MV-4-11 (cell line): ENCODE measurements around the gene UEVLD.
"Not testable (repeated sequence)": the region's sequence is repeated elsewhere in the genome, so short reads cannot be mapped to it uniquely, and the experiment has no call there.

ENCODE experiments used
- DNase-seq: peaks from one replicate; lab custom pipeline; 2025; lab: John Stamatoyannopoulos, UW

UEVLD gene

DNA sequence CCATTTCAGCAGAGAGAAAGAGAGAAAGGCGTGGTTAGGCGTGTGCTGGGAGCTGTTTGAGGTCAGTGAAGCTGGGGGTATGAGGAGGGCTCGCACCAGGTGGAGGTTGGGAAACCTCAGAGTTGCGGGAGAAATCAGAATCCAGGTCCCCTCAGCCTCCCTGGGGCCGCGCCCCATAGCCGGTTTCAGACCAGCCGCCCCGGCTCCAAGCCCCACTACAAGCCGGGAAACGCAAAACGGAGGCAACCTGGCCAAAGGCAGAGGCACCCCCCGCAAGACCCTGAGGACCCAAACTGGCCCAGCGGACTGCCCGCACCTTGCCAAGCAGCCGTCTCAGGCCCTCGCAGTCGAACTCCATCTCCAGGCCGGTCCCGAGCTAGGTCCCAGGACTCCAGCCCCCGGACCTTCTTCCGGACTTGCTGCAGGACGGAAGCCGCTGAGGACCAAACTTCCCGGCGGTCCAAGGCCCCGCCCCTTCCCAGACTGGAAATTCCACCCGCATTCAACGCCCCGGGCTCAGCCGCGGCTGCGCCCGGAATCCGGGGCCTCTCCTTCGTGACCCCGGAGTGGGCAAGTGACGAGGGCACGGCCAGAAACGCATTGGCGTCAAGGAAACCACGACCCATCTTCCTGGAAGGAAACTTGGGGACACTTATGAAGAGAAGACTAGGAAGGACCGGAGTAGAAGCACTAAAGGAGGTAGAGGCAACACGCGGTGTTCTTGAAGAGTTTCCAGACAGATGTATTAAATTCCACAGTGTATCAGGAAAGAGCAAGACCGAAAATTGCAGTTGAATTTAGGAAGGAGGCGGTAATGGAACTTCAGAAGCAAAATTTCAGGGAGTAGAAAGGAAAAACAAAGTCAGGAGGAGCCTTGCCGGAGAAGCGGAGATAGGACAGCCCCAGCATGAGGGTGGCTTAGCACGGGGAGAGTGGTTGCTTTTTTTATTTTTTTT, at the start of gene UEVLD:
Gene UEVLD, minus strand, starts transcription at position 438 of the 956 bp plus-strand sequence. Its CDS starts 80 bp downstream, at position 358.
- DNase-seq: peak; percentile 73

DNA sequence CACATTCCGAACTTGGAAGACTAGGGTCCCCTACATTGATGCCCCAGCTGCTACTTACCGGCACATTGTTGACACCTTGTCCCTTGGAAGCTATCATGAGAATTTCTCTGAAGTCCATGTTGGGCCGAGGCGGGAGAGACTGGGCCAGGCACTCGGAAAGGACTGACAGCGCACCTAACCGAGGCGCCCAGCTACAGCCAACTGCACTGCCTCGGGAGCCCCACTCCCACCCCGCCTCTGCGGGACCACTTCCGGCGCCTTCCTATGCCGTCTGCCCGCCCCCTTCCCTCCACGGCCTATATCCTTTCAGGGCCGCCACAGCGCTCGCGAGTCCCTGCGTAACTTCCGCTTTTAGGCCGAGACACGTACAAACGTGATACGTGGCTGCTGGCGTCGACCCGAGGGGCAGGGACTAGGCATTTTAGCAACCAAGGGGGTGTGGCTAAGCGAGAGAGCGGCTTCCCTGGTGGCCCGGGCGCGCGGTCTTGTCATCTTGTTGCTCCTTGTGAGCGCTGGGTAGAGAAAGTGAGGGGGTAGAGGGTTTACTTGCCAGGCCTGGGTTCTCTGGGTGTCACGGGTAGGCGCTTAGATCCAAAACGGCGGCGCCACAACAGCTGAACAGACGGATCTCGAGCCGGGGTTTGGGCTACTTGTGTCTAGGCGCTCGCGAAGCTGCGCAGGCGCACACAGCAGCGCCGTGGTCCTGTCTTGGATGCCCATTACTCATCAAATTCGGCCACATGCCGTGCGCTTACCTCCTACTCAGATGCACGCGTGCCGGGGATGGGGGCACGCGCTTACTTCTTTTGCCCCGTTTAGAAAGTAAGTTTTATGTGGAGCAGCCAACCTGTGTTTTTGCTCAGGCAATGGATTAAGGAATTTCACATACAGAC, 45.9 kb upstream of the UEVLD start, which contains the start of gene SPTY2D1:
Gene SPTY2D1, minus strand, starts transcription at position 203 of the 893 bp plus-strand sequence. Its CDS starts 85 bp downstream, at position 118.
- peak; percentile 99 for DNase-seq

DNA sequence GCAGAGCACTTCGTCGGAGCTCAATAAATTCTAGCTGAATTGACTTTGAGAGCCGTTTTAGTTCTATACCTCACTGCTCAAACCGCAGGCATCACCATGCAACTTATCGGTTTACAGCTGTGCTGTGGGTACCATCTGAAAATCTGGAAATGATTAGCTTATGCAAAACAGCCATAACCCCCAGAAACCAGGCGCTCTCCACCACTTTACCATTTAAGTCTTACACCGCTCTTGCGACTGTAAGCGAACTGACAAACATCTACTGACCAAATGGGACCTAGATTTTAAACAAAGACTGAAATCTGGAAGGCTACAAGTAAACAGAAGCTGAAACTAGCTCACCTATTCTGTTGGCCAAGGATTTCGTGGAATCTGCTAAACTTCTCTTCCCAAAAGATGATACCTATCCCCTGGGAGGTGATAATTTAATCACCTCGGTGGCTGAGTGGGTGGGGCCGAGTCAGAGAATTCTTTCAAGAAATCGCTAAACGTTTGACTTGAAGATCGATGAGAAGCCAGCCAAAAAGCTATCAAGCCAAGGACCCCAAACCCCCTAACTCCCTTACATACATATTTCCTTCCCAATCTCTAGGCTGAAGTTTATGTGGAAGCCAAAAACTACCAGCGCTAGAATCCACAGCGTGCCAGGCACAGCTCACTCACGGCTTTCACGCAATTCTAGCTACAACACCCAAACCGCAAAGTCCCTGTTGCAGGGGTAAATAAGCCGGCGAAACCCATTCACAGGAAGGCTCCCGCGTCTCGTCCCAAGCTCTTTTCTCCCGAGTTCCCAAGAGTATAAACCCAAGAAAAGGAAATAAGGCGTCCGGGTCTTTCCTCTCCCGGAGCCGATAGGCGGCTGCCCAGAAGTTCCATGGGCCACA, 45.0 kb upstream of the UEVLD start:
- DNase-seq: no peak

DNA sequence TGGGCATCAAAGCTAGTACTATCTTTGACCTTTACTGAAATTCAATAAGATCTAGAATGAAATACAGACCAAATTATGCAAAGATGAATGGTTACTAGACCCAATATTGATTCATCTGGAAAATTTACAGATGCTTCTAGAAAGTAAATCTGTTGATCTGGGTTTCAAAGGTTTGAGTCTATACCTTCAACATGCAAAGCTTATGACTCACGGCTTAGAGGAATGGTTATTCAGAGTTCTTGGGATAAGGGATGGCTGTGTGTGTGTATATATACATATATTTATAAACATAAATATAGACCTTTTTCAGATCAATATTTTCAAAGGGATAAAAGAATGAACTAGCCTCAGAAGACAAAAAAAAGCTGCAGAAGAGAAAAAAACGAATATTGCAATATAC, 44.3 kb upstream of the UEVLD start:
- no peak for DNase-seq

DNA sequence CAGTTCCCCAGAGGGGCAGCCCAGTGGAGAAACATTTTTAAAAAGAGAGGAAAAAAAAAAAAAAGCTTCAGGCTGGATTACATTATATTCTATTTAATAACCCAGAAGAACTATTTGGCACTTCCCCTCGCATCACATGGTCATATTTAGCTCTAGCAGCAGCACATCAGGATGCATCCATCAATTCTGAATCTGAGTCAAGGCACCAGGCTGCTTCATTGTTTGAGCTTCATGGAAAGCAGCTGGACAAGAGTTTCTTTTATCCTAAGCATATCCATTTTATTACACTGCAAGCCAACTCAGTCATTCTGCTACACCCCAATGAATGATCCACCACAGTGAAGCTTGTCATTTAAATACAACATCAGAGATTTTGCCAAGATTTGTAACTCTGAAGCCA, 35.6 kb upstream of the UEVLD start:
- no peak for DNase-seq

DNA sequence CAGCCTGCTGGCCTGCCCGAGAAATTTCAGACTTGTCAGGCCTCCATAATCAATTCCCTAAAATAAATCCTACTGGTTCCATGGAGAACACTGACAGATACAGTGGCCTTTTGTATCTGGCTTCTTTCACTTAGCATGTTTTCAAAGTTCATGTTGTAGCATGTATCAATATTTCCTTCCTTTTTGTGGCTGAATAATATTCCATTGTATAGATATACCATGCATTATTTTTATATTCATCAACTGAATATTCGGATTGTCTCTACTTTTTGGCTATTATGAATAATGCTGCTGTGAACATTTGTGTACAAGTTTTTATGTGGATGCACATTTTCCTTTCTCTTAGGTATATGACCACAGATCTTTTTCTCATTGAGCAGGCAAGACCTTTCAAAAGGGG, 35.2 kb upstream of the UEVLD start:
- no peak for DNase-seq

DNA sequence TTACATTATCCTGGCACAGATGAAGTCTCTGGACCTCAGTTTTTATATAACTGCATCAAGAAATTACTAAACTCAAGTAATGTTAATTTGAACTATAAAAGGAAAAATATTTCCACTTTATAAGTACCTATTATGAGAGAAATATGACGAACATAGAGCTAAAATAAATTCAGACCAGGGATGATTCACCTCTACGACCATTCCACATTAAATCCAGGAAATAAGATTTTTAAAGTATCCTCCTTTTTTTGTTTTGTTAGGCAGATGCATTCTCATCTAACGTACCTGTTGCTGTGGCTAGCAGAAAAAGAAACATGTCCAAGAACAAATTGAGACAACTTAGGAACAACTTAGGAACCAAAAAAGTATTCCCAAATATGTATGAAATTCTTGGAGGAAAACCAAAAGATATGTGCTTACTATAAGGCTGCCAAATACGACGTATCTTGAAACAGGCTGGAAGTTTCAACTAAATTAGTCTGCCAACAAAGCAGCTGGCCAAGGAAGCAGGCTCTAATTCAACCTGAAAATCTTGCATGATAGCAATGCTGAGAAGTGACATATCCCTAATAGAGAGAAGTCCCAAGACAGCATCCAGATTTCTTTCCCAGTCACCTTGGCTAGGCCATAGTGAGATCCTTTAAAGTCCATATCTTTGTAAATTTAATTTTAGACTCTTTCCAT, 29.9 kb upstream of the UEVLD start:
- DNase-seq: no peak

DNA sequence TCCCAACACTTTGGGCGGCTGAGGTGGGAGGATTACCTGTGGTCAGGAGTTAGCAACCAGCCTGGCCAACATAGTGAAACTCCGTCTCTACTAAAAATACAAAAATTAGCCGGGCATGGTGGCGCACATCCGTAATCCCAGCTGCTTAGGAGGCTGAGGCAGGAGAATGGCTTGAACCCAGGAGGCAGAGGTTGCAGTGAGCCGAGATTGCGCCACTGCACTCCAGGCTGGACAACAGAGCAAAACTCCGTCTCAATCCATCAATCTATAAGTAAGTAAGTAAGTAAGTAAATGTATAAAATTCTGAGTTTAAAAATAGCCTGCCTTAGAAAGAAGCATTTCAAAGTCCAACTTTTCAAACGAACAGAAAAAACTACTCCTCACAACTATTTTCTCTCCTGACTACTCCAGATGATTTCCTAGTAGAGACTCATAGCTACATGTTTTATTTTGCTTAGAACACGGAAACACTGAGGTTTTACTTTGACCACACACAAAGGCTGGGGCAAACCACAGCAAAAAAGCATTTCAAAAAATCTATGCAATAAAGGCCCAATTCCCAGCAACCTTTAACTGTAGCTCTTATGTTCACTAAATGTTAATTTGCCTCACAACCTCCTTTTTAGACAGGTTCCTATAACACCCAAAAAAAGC, 29.3 kb upstream of the UEVLD start:
- peak; percentile 80 for DNase-seq

DNA sequence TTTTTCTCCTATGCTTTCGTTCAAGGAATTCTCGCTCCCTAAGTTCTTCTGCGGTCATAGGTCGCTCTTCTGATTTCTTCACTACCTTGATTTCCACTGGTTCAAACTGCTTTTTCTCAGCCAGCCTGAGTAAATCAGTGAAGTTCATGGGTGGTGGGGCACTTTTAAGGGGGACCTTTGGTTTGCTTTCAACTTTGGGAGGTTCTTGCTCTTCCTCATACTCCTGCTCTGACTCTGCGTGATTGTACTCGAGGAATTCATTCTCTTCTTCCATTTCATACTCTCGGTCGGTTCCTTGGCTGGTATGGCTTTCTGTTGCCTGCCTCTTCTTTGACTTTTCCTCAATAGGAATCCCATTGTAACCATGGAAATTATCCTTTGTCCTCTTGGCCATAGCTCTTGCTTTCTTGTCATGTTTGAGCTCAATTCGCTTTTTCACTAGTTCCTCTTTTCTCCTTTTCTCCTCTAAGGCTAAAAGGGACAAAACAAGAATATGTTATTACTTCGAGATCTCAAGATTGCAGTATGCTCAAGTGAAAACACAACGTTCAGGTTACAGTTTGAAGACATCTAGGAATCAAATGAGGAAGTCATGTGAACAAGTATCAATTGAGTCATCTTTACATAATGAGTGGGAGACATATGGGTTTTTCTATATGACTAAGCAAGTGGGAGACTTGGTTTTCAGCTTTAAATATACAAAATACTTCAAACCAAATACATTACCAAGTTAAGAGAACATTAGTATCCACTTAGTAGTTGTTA, 27.3 kb upstream of the UEVLD start:
- peak; percentile 95 for DNase-seq

DNA sequence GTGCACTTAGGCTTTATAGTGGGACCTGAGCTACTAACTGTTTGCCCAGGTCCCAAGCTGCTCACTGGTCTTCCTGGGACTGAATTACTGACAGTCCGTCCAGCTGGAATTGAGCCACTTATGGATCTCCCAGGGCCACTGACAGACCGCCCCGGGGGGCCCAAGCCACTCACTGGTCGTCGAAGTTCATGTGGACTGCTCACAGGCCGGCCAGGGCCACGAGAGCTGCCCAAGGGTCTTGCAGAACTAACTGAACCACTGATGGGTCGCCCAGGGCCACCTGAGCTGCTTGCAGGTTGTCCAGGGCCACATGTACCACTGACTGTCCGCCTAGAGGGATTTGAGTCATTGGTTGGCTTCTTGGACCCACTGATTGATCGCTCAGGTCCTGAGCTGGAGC, 26.1 kb upstream of the UEVLD start:
- no peak for DNase-seq

DNA sequence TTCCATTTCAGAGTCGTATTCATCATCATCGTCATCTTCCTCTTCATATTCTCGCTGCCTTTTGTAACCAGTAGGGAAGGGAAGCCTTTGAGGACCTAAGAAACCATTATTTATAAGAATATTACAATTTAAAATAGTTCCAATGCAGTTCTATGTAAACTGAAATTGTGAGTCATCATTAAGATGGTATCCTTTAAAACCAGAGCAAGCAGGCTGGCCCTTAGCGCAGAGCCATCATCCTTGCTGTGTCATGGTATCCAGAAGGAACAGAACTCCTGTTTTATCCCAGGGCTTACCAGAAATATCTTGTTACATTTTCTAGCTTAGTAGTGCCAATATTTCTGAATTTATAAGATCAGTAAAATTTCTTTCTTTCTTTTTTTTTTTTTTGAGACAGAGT, 23.9 kb upstream of the UEVLD start:
- no peak for DNase-seq

DNA sequence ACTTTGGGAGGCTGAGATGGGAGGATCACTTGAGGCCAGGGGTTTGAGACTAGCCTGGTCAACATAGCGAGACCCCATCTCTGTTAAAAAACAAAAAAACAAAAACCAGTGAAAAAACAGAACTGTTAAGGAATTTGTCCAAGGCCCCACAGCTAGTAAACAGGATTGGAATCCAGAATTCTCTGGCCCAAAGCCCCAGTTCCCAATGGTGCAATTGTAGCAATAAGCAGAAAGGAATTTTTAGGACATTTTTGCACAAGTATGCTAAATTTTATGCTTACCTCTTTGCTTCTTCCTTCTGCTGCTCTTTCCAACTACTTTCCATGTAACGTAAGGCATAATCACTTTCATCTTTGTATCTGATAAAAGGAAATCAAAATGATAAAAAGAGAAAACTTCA, 22.7 kb upstream of the UEVLD start:
- no peak for DNase-seq

DNA sequence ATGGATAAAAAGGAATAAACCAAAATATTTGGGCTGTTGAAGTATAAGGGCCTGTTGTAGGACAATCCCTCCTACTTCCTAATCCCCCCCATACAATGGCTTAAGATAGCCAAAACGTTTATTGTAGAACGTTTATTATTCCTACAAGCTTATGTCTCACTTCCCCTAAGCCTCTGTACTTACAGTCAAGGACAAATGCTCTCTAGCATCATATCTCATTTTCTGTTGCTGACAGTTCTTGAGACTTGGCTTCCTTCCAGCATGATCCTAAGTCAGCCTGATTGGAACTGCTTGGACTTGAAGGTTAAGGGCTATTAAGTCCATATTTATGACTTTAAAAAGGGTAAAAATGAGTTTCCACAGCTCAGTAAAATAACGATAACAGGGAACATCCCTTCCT, 19.8 kb upstream of the UEVLD start:
- DNase-seq: peak; percentile 48

DNA sequence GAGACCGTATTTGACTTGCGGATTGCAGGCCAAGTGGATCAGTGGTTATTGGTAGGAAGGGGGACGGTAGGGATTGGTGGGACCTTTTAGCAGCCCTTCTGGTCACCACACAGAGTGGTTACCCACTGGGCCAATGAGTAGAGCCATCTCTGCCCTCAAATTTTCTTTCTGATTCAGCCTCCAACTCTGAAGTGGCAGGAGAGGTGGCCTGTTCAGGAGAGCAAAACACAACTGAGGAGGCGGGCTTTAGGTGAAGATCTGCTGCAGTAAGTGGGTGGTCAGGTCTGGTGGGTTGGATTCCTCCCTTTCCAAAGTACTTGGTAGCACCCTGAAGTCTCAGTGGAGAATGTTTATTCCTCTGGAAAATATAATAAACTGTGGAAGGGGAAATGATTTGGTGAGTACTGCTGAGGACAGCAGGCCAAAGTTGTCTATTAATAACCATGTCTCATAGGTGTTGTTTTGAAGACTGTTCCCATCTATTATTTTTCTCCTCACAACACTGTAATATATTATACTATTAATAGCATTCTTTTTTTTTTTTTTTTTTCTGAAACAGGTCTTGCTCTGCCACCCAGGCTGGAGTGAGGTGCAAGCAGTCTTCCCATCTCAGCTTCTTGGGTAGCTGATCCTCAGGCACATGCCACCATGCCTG, 12.5 kb upstream of the UEVLD start:
- DNase-seq: no peak

DNA sequence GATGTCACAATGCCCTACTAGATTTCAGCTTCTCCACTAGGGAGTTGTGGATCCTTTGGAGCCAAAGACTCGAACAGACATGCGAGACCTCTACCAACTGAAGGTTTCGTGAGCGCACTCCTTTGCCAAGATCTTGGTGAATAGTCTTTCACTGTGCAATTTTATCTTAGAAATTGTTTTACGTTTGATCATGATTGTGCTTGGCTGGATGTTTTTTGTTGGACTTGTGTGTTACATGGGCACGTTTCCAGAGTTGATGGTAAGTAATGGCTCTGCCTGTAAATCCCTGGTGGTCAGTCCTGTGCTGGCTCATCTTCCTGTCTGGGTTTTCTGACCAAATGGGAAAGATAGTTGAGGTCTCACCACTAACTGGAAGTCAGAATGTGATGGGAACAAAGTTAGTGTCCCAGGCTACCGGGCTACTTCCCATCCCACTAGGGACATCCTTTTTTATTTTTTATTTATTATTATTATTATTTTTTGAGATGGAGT, 11.3 kb upstream of the UEVLD start, which contains the start of gene MISFA:
Gene MISFA, plus strand, starts transcription at position 51 of the 492 bp plus-strand sequence. Its CDS starts 140 bp downstream, at position 191.
- no peak for DNase-seq

DNA sequence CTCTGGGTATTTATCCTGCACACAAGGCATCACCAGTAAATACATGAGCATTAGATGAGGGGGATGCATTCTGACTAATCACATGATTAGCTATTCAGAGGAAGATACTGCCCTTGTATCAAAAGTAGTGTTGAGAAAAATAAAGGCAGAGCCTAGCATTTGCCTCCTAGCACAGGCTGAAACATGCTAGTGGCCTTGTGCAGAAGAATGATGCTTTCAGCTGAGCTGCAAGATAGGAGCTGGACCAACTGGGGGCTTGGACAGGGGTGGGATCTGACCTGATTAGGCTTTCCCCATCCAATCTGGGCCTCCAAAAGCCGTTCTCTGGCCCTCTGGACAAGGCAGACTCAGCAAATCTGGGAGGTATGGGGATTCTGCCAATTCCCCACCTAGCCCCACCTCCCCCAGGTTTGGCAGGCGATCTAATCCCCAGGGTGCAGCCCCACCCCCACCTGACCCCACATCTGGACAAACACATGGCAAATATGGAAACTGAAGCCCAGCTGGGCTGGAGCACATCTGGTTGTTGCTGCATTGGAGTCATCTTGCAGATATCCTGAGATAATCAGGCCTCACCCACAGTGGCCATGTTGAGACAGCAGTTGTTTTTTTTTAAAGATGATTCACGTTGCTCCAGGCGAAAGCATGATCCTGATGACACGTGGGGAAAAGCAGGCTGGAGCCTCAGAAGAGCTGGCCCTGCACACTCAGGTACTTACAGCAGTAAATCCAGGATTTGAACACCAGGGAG, 6.6 kb upstream of the UEVLD start:
- DNase-seq: no peak

DNA sequence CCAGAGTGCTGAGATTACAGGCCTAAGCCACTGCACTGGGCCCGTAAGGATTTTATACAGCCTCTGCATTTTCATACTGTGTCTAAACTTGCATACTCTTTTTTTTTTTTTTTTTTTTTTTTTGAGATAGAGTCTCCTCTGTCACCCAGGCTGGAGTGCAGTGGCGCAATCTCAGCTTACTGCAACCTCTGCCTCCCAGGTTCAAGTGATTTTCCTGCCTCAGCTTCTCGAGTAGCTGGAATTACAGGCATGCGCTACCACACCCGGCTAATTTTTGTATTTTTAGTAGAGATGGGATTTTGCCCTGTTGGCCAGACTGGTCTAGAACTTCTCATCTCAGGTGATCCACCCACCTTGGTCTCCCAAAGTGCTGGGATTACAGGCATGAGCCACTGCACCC, 5.6 kb upstream of the UEVLD start:
- DNase-seq: not testable (repeated sequence)

DNA sequence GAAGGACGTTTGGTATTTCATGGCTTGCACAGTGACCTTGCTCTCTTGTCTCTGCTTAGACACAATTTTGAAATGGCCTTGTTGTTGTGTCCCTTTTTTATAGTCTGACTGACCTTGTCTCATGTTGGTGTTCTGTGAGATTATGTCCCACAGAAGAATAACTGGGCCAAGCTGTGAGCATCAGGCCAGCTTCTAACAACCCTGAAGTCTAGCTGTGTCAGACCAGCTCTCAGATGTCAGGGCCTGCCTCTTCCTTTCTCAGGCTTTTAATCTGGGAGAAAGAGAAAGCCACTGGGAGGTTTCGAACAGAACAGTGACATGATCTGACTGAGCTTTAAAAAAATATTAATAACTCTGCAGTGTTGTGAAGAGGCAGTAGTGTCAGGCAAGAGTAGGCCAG, 2.0 kb upstream of the UEVLD start:
- no peak for DNase-seq
